NCI-H2107 treated with DMSO at 0.1 percent for 48 hours (cell line): ENCODE results near the gene WDSUB1.
A peak's percentile ranks its signal among the peaks of the same experiment; 100 is the strongest.

Experiments used
- DNase-seq: peaks from one replicate; lab custom pipeline; 2025; ENCODE audit not compliant: unreplicated experiment; lab: John Stamatoyannopoulos, UW

The WDSUB1 gene

GRCh38 chr2:159266554-159266953, 19.9 kb downstream of the WDSUB1 start:
- DNase-seq, result no peak

- no peak for DNase-seq
Measured at GRCh38 chr2:159265171-159265576, 21.3 kb downstream of the WDSUB1 start.

GRCh38 chr2:159262904-159263303, 23.6 kb downstream of the WDSUB1 start:
- DNase-seq, result no peak

GRCh38 chr2:159262226-159262625, 24.3 kb downstream of the WDSUB1 start:
- DNase-seq, result no peak

- no peak for DNase-seq
Measured at GRCh38 chr2:159256159-159256558, 30.3 kb downstream of the WDSUB1 start.

GRCh38 chr2:159252905-159253304, 33.6 kb downstream of the WDSUB1 start:
- DNase-seq, result no peak

GRCh38 chr2:159251296-159252173, 35.0 kb downstream of the WDSUB1 start:
- DNase-seq, result no peak

- peak; percentile 71 for DNase-seq
Measured at GRCh38 chr2:159249990-159250715, 36.4 kb downstream of the WDSUB1 start.

- no peak for DNase-seq
Measured at GRCh38 chr2:159246325-159246988, 40.0 kb downstream of the WDSUB1 start.

GRCh38 chr2:159243529-159243928, 43.0 kb downstream of the WDSUB1 start:
- DNase-seq, result no peak

- no peak for DNase-seq
Measured at GRCh38 chr2:159234868-159235267, 51.6 kb downstream of the WDSUB1 start.

GRCh38 chr2:159232456-159233170, 53.9 kb downstream of the WDSUB1 start:
- no peak for DNase-seq

- DNase-seq, result no peak
Measured at GRCh38 chr2:159230145-159230877, 56.2 kb downstream of the WDSUB1 start.

- DNase-seq, result no peak
Measured at GRCh38 chr2:159229476-159230144, 56.9 kb downstream of the WDSUB1 start.

- DNase-seq, result no peak
Measured at GRCh38 chr2:159228081-159228581, 58.4 kb downstream of the WDSUB1 start.

GRCh38 chr2:159227467-159227866, 59.0 kb downstream of the WDSUB1 start:
- no peak for DNase-seq

- peak; percentile 86 for DNase-seq
Measured at GRCh38 chr2:159226608-159227385, 59.7 kb downstream of the WDSUB1 start.

- no peak for DNase-seq
Measured at GRCh38 chr2:159226059-159226461, 60.4 kb downstream of the WDSUB1 start.
